Measurements from ENCODE around the gene NT5C2. TPM values are rescaled to one million over a fixed set of nuclear protein-coding genes. Genes with fewer than 3 reads are reported as not detected.
"Not testable (repeated sequence)": the region's sequence is repeated elsewhere in the genome, so short reads cannot be mapped to it uniquely, and the experiment has no call there.

Gene NT5C2
- total RNA-seq, 2 experiments from 2014 or later, result 39.1 to 43.0 TPM

DNA sequence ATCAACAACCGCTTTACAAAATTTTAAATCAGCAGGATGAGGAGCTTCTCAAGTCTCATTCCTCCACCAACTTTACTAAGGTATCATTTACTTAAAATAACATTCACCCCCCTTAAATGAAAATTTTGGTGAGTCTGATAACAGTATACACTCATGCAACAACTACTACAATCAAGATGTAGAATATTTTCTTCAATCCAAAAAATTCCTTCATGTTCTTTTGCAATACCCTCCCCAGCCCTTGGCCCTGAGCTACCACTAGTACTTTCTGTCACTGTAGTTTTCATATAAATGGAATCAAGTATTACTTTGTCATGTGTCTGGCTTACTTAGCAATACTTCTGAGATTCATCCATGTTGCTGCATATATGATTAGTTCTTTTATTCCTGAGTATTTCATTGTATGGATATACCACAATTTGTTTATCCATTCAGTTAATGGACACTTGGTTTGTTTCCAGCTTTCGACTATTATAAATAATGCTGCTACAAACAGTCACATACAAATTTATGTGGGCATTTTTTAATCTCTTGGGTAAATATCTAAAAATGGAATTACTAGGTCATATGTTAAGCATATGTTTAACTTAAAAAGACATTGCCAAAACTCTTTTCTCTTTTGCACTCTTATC lies 43.0 kb downstream of the NT5C2 start:
- ATAC-seq (no peak), DNase-seq (no peak)
- ChIA-PET CTCF (no interaction called here), POLR2A (no interaction called here)
- no peak overlapping the region for H3K27ac Mint-ChIP-seq
- peaks cover 5% of the 10 kb centered on the region for H3K36me3 Mint-ChIP-seq (ENCODE audit: low read depth)
- intact Hi-C loops (cut with micrococcal nuclease), result no loop called here
- H3K4me3 Mint-ChIP-seq, result no peak overlapping the region
- H3K4me1 Mint-ChIP-seq (ENCODE audit: low read depth), result peaks cover 4% of the 10 kb centered on the region
- no peaks in the 10 kb centered on the region for H3K27me3 Mint-ChIP-seq
- H3K9me3 Mint-ChIP-seq, result no peaks in the 10 kb centered on the region
- TF ChIP-seq, protein P1, sequence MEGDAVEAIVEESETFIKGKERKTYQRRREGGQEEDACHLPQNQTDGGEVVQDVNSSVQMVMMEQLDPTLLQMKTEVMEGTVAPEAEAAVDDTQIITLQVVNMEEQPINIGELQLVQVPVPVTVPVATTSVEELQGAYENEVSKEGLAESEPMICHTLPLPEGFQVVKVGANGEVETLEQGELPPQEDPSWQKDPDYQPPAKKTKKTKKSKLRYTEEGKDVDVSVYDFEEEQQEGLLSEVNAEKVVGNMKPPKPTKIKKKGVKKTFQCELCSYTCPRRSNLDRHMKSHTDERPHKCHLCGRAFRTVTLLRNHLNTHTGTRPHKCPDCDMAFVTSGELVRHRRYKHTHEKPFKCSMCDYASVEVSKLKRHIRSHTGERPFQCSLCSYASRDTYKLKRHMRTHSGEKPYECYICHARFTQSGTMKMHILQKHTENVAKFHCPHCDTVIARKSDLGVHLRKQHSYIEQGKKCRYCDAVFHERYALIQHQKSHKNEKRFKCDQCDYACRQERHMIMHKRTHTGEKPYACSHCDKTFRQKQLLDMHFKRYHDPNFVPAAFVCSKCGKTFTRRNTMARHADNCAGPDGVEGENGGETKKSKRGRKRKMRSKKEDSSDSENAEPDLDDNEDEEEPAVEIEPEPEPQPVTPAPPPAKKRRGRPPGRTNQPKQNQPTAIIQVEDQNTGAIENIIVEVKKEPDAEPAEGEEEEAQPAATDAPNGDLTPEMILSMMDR (IDR thresholded peaks at IDR 0.05), result no peak

GRCh38 chr10:103147645-103148044 lies 45.4 kb downstream of the NT5C2 start:
- Mint-ChIP-seq H3K36me3 (ENCODE audit: low read depth) (peaks cover 7% of the 10 kb centered on the region), H3K4me1 (ENCODE audit: low read depth) (peaks cover 4% of the 10 kb centered on the region), H3K27me3 (no peaks in the 10 kb centered on the region), H3K9me3 (no peaks in the 10 kb centered on the region), H3K27ac (no peak overlapping the region), H3K4me3 (no peak overlapping the region)
- ATAC-seq (no peak), DNase-seq (no peak)
- CTCF ChIA-PET, result no interaction called here
- POLR2A ChIA-PET, result interaction anchor here (0.9 to 1.0 kb wide), 2 partner anchors 30 to 239 kb away, joined by 3 read pairs; no protein-coding TSS in a partner anchor
- intact Hi-C loops (cut with micrococcal nuclease), result no loop called here
- TF ChIP-seq, protein P1 (IDR thresholded peaks at IDR 0.05), result no peak

DNA sequence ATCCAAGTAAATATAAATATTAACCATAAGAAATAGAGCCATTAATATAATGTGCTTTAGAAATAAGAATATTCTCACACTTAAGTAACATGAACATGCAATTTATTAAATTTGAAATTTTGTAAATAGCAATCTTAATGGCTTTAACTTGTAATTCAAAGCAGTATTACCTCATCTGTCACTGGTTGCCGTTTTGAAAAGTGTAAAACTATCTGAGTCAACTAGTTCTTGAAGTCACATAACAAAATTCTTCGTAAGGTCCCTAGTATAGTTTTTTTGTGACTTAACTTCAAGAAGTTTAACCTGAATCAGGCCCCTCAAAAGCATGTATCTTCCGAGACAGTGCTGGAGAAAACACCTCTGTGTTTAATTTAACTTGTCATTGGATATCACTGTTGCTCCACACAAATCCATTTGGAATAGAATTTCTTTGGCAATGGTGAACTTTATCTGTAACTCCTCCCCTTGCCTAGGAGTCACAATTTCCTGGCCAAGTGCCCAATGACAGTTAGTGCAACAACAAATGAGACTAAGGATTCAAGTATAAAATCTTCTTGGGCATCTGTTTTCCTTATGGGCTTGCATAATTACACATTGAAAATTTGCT lies 47.1 kb downstream of the NT5C2 start:
- Mint-ChIP-seq H3K4me3 (no peak overlapping the region), H3K27ac (no peak overlapping the region), H3K9me3 (no peaks in the 10 kb centered on the region), H3K4me1 (ENCODE audit: low read depth) (peaks cover 4% of the 10 kb centered on the region), H3K36me3 (ENCODE audit: low read depth) (peaks cover 7% of the 10 kb centered on the region), H3K27me3 (no peaks in the 10 kb centered on the region)
- ChIA-PET POLR2A (no interaction called here), CTCF (interaction anchor here (1.0 kb wide), 1 partner anchor 22 kb away, joined by 3 read pairs; no protein-coding TSS in a partner anchor)
- TF ChIP-seq, protein P1 (IDR thresholded peaks at IDR 0.05), result no peak
- ATAC-seq (no peak), DNase-seq (peak; percentile 53)
- intact Hi-C loops (cut with micrococcal nuclease), result no loop called here

GRCh38 chr10:103145046-103145445 lies 48.0 kb downstream of the NT5C2 start:
- TF ChIP-seq, protein P1 (IDR thresholded peaks at IDR 0.05), result no peak
- no peak for ATAC-seq
- ChIA-PET CTCF (interaction anchor here (1.0 kb wide), 1 partner anchor 21 kb away, joined by 3 read pairs; no protein-coding TSS in a partner anchor), POLR2A (no interaction called here)
- Mint-ChIP-seq H3K27me3 (no peaks in the 10 kb centered on the region), H3K4me1 (ENCODE audit: low read depth) (peaks cover 10% of the 10 kb centered on the region), H3K36me3 (ENCODE audit: low read depth) (peaks cover 11% of the 10 kb centered on the region), H3K4me3 (no peak overlapping the region), H3K27ac (no peak overlapping the region), H3K9me3 (no peaks in the 10 kb centered on the region)
- no peak for DNase-seq
- intact Hi-C loops (cut with micrococcal nuclease), result no loop called here

- Mint-ChIP-seq H3K27me3 (no peaks in the 10 kb centered on the region), H3K4me3 (no peak overlapping the region), H3K4me1 (ENCODE audit: low read depth) (peaks cover 13% of the 10 kb centered on the region), H3K27ac (no peak overlapping the region), H3K9me3 (no peaks in the 10 kb centered on the region), H3K36me3 (ENCODE audit: low read depth) (peaks cover 15% of the 10 kb centered on the region)
- TF ChIP-seq, protein P1 (IDR thresholded peaks at IDR 0.05), result no peak
- DNase-seq (no peak), ATAC-seq (no peak)
- intact Hi-C loops (cut with micrococcal nuclease), result no loop called here
- POLR2A ChIA-PET, result no interaction called here
- CTCF ChIA-PET, result no interaction called here
Measured at GRCh38 chr10:103144041-103144440, 49.0 kb downstream of the NT5C2 start.

- H3K27ac Mint-ChIP-seq; H3K9me3 Mint-ChIP-seq; H3K27me3 Mint-ChIP-seq; POLR2A ChIA-PET; DNase-seq; intact Hi-C loops (cut with micrococcal nuclease); H3K4me3 Mint-ChIP-seq; CTCF ChIA-PET; ATAC-seq: not testable (repeated sequence)
- peaks cover 17% of the 10 kb centered on the region for H3K36me3 Mint-ChIP-seq (ENCODE audit: low read depth)
- peaks cover 13% of the 10 kb centered on the region for H3K4me1 Mint-ChIP-seq (ENCODE audit: low read depth)
Measured at GRCh38 chr10:103143641-103144040, 49.4 kb downstream of the NT5C2 start.
